ENCODE data around the gene DNAJB9. TPM values are rescaled to one million over a fixed set of nuclear protein-coding genes. Genes with fewer than 3 reads are reported as not detected.

Gene DNAJB9
- total RNA-seq, 4 donors from 2014 or later, result 28.7 to 362 (median 44.8) TPM

DNA sequence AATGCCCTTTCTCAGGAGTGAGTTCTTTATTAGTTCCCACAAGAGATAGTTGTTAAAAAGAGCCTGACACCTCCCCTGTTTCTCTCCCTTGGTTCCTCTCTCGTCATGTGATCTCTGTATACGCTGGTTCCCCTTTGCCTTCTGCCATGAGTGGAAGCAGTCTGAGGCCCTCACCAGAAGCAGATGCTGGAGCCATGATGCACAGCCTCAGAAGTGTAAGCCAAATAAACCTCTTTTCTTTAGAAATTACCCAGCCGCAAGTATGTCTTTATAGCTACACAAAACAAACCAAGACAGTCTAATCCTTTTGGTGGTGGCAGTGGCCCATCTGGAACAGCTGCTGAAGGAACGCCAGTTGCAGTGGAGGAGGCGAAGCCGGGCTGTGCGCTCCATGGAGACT, 9.3 kb downstream of the DNAJB9 start:
- intact Hi-C loops (cut with DNase I; ENCODE audit: low total_unique reads), result no loop called here
- DNase-seq, result no peak
- Histone ChIP-seq H3K9me3 (no peaks in the 10 kb centered on the region), H3K4me3 (no peak overlapping the region), H3K4me1 (no peaks in the 10 kb centered on the region), H3K27me3 (no peaks in the 10 kb centered on the region), H3K36me3 (peaks cover 0 to 2% of the 10 kb centered on the region in 2 donors), H3K27ac (no peak overlapping the region)
- TF ChIP-seq POLR2A (IDR thresholded peaks at IDR 0.05), result no peak
- TF ChIP-seq, protein P1, sequence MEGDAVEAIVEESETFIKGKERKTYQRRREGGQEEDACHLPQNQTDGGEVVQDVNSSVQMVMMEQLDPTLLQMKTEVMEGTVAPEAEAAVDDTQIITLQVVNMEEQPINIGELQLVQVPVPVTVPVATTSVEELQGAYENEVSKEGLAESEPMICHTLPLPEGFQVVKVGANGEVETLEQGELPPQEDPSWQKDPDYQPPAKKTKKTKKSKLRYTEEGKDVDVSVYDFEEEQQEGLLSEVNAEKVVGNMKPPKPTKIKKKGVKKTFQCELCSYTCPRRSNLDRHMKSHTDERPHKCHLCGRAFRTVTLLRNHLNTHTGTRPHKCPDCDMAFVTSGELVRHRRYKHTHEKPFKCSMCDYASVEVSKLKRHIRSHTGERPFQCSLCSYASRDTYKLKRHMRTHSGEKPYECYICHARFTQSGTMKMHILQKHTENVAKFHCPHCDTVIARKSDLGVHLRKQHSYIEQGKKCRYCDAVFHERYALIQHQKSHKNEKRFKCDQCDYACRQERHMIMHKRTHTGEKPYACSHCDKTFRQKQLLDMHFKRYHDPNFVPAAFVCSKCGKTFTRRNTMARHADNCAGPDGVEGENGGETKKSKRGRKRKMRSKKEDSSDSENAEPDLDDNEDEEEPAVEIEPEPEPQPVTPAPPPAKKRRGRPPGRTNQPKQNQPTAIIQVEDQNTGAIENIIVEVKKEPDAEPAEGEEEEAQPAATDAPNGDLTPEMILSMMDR (IDR thresholded peaks at IDR 0.05), result no peak

DNA sequence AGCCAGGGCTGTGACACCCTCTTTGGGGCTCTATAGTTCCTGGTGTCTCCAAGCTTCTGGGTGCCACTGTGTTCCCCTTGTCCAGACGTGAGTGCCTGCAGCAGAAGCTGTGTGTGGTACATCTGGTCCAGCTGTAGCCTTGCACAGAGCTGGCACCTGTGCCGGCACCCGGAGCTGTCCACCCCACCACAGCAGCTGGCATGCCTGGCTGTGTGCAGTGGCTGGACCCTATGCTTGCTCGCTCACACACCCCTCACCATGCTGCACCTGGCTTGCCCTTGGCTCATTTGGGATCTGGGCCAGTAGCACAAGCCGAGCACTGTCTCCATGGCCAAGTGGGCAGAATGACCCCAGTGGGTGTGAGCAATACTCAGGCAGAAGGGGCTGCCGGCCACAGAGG, 10.6 kb downstream of the DNAJB9 start:
- intact Hi-C loops (cut with DNase I; ENCODE audit: low total_unique reads), result no loop called here

DNA sequence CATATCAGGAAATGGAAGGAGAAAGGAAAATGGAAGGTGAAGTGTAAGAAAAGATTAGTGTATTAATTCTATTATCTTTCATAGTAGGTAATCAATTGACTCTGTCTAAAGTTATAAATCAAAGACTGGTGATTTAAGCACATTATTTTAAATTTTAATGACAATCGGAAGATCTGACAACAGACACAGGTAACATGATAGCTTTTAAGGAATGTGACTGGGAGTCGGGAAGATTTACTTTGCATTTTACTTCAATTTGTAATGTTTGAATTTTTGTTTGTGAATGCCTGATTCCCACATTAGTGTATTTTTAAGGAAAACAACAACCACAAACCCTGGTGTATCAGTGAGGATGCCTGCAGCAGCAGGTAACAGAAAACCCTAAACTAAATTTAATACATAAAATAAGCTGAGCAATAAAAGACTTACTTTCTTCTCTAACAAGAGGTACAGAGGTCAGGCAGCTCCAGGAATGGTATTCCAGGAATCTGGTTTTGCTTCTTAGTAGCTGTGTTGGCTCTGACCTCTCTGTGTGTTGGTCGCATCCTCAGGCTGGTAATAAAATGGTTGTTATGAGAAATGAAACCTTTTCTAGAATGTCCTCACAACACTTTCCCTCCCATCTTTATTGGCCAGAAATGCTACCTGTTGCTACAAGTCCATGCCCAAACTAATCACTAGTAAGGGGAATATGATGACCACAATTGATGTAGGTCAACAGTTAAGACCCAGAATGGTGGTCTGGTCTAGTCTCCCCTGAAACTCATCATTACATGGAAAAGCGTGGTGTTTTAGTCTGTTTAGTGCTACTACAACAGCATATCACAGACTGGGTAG, 12.2 kb downstream of the DNAJB9 start:
- intact Hi-C loops (cut with DNase I; ENCODE audit: low total_unique reads), result no loop called here
- no peaks in the 10 kb centered on the region for H3K36me3 ChIP-seq
- H3K27me3 ChIP-seq, result no peaks in the 10 kb centered on the region
- H3K4me1 ChIP-seq, result no peaks in the 10 kb centered on the region
- no peak overlapping the region for H3K4me3 ChIP-seq
- no peaks in the 10 kb centered on the region for H3K9me3 ChIP-seq
- TF ChIP-seq POLR2A (IDR thresholded peaks at IDR 0.05), result no peak
- no peak overlapping the region for H3K27ac ChIP-seq
- no peak for DNase-seq

More for the DNA sequence above, 10.6 kb downstream of the DNAJB9 start:
- no peaks in the 10 kb centered on the region for H3K36me3 ChIP-seq
- H3K27ac ChIP-seq, result no peak overlapping the region
- no peak for DNase-seq
- H3K9me3 ChIP-seq, result no peaks in the 10 kb centered on the region
- no peaks in the 10 kb centered on the region for H3K27me3 ChIP-seq
- no peak for TF ChIP-seq POLR2A (IDR thresholded peaks at IDR 0.05)
- TF ChIP-seq, protein P1 (IDR thresholded peaks at IDR 0.05), result no peak
- no peak overlapping the region for H3K4me3 ChIP-seq
- no peaks in the 10 kb centered on the region for H3K4me1 ChIP-seq

DNA sequence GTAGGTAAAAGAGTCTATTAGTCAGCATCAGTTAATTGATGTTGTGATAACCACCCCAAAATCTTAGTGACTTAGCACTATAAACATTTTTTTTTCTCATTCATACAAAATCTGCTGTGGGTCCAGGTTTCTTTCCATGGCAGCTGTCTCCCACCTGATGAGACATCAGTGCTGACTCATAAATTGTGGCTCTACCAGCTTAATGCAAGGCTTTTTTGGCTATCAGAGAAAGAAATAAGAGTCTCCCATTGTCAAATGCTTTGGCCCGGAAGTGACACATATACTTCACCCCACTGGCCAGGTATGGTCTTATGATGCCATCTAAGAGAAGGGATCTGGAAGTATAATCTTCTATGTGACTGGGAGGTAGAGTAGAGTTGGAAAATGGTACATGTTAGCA, 14.5 kb downstream of the DNAJB9 start:
- DNase-seq, result no peak
- intact Hi-C loops (cut with DNase I; ENCODE audit: low total_unique reads), result no loop called here
- no peak for TF ChIP-seq POLR2A (IDR thresholded peaks at IDR 0.05)
- TF ChIP-seq, protein P1 (IDR thresholded peaks at IDR 0.05), result no peak

DNA sequence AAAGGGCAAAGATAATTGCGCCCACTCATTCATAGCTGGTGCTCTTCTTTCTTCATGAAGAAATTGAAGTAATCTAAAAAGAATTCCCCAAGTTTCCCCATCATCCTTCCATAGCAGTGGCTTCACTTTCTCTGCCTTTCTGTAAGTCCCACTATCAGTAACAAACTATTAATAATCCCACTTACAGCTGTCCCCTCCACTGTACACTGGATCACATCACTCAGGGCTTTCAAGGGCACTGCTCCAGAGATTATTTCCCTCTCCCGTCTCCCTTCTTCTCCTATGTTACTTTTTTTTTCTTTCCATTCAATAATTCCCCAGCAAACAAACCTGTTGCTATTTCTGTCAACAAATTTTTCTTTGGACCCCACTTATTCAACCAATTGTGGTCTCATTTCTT, 16.2 kb downstream of the DNAJB9 start:
- Histone ChIP-seq H3K9me3 (no peaks in the 10 kb centered on the region), H3K27me3 (no peaks in the 10 kb centered on the region), H3K4me1 (no peaks in the 10 kb centered on the region), H3K36me3 (no peaks in the 10 kb centered on the region), H3K4me3 (no peak overlapping the region), H3K27ac (no peak overlapping the region)
- no peak for DNase-seq
- TF ChIP-seq, protein P1 (IDR thresholded peaks at IDR 0.05), result no peak
- TF ChIP-seq POLR2A (IDR thresholded peaks at IDR 0.05), result no peak
- intact Hi-C loops (cut with DNase I; ENCODE audit: low total_unique reads), result no loop called here

More for the DNA sequence above, 14.5 kb downstream of the DNAJB9 start:
- no peaks in the 10 kb centered on the region for H3K4me1 ChIP-seq
- no peaks in the 10 kb centered on the region for H3K27me3 ChIP-seq
- no peak overlapping the region for H3K27ac ChIP-seq
- H3K36me3 ChIP-seq, result no peaks in the 10 kb centered on the region
- no peaks in the 10 kb centered on the region for H3K9me3 ChIP-seq
- H3K4me3 ChIP-seq, result no peak overlapping the region

All from uterus (tissue), 4 donors.